Skin epidermis (tissue), 12 donors: ENCODE measurements around the gene HEXD.
A peak's percentile ranks its signal among the peaks of the same experiment; 100 is the strongest.

Experiments
- H3K27ac ChIP-seq, 21 experiments: fragments of 200-600 bp; sonication (generic) in 11 of 21; one replicate each; pipeline ENCODE4 v1.5.0; 2020; ENCODE audit warnings: mild to moderate bottlenecking in 3 of 21, inconsistent platforms in 2 of 21, moderate library complexity in 2 of 21
- H3K4me3 ChIP-seq, 7 experiments: fragments of 200-600 bp; sonication (generic) in 2 of 7; one replicate each; pipeline ENCODE4 v1.5.0; 2020; ENCODE audit warnings: inconsistent platforms in 2 of 7, mild to moderate bottlenecking in 2 of 7, moderate library complexity in 1 of 7

Gene HEXD

DNA sequence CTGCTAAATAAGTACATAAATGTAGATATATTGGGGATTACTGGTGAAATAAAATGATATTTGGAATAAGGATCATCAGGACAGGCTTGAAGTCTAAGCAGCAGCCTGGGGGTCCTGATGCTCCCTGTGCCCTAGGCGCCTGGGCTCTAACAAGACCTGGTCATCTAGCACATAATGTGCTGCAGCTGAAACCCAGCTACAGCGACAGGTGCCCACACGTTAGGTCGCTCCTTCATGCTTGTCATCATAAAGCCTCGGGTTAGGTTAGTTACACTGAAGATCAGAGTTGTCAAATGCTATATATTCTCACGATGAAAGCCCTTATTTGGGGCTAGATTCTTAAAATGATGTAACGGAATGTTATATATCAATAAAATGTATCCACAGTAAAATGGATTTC lies 51.9 kb downstream of the HEXD start:
- Histone ChIP-seq H3K27ac (no peak overlapping the region), H3K4me3 (no peak overlapping the region)

DNA sequence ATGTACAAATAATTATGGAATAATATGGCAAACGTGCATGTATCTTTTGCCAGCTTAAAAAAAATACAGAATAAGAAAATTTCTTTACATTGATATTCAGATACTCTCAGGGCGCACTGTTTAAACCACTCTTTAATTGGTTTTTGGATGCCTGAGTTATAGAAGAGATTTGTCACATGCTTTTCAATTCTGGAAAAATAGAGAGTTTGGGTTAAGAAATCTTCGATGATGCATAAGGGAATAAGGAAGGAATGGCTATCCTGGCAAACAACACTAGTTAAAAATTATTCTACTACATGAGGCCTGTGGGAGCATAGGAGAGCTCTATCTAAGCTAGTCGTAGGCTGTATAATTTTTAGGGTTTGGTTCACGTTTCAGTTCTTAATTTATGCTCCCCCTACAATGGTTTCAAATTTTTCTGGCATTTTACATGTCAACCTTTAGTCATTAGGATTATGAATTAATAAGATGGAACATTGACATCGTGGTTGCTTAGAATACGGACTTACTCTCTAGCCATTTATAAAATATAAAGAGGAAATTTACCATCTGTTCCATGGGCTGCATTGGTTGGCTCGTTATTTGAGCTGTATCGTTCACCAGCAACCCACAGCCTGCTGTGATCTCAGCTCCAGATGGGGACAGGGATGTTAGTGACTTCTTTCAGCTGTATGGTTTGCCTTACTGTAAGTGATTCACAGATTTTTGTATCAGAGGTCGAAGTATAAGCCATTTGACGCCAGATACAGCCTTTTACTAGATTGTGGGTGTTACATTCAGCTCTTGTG lies 56.3 kb downstream of the HEXD start:
- Histone ChIP-seq H3K27ac (no peak overlapping the region), H3K4me3 (no peak overlapping the region)

DNA sequence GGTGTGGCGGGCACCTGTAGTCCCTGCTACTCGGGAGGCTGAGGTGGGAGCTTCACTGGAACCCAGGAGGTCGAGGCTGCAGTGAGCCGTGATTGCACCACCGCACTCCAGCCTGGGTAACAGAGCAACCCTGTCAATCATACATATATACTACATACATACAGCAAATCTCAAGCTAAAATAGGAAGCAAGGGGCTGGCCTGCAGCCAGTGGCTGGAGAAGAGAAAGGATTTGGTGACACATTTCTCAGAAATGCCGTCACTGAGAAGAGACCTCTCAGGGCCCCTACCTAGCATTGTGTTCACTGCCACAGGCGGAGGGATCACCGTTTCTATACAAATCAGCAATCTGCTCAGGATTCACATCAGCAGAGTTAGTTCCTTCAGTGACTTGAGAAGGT lies 57.3 kb downstream of the HEXD start:
- Histone ChIP-seq H3K27ac (no peak overlapping the region), H3K4me3 (no peak overlapping the region)

DNA sequence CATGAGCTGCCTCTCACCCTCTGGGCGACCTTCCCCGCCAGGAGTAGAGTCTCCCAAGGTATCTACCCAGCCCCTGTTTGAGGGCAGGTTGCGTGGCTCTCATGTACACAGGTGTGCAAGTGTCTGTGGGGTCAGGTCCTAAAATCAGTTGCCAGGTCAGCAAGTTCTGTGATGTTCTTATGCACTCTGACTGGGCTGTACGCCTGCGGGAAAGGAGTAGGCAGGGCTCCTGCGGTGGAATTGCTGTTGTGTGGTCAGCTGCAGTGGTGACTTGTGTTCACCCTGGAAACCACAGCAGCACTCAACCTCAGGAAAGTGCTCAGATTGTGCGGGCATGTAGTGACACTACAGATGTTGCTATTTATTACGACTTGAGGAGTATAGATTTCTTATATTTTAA lies 59.8 kb downstream of the HEXD start:
- Histone ChIP-seq H3K4me3 (no peak overlapping the region), H3K27ac (no peak overlapping the region)

DNA sequence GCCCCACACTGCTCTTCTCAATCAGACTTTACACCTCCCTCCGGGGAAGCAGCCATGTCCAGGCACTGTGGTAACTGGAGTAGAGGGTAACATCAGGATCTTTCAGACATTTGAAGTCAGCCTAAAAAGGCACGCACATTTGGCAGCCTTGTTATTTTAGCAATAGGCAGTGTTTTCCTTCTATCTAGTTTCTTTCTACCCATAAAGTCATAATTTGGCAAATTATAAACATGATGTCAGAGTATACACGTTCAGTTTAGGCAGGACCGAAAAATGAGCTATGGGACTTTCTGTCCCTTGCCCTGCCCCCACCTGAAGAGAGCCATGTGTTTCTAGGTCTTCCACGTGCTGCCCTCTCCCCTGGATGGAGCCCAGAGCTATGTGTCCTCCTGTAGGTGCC lies 61.5 kb downstream of the HEXD start:
- Histone ChIP-seq H3K4me3 (no peak overlapping the region), H3K27ac (peak overlapping the region in 2 of 21 experiments; percentile 10 to 36)

DNA sequence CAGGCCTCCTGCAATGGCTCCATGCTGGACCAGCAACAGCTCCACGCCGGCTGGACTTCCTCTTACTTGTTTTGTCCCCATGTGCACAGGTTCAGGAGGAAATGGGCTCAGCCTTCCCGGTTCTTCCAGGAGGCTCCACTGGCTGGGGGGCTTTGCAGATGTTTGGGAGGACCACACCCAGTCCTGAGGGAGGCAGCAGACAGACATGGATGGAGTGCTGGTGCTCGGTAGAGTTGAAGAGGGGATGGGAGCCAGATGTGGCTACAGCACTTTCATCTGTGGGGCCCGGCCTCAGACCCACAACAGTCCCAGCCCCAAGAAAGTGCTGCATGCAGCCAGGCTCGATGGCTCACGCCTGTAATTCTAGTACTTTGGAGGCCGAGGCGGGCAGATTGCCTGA lies 62.2 kb downstream of the HEXD start:
- Histone ChIP-seq H3K27ac (peak overlapping the region in 2 of 21 experiments; percentile 9 to 36), H3K4me3 (no peak overlapping the region)

DNA sequence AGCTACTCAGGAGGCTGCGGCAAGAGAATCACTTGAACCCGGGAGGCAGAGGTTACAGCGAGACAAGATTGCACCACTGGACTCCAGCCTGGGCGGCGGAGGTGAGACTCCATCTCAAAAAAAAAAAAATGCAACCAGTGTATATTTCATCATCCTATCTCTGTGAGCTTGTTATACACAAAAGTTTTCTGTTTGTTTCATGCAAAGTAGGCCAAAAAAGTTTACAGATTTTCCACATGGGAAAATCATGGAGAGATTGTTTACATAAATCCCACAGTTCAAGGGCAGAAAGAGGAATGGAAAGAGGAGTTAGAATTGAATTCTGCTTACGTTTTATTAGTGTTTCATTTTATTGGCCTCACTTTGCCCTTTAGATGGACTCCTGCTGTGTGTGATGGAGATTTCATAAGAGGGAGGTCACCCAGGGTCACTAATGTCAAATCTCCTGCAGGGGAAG lies 65.1 kb downstream of the HEXD start:
- H3K4me3 ChIP-seq, result no peak overlapping the region
- no peak overlapping the region for H3K27ac ChIP-seq

DNA sequence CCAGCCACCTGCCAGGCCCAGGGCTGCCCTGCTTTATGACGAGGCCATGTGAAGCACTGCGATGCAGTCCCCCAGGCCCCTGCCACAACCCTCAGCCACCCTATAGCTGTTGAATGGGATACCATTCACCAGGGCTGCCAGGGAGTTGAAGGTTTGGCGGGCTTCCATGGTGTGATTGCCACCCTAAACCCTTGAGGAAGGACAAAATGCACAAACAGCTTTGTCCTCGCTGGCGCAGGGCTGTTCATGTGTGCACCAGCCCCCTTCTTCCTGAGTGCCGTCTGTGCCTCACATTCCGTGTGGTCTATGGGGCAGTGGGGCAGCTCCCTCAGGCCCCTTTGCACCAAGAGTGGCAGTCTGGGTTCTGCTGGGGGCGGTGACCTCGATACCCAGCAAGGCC lies 65.7 kb downstream of the HEXD start:
- no peak overlapping the region for H3K4me3 ChIP-seq
- no peak overlapping the region for H3K27ac ChIP-seq

DNA sequence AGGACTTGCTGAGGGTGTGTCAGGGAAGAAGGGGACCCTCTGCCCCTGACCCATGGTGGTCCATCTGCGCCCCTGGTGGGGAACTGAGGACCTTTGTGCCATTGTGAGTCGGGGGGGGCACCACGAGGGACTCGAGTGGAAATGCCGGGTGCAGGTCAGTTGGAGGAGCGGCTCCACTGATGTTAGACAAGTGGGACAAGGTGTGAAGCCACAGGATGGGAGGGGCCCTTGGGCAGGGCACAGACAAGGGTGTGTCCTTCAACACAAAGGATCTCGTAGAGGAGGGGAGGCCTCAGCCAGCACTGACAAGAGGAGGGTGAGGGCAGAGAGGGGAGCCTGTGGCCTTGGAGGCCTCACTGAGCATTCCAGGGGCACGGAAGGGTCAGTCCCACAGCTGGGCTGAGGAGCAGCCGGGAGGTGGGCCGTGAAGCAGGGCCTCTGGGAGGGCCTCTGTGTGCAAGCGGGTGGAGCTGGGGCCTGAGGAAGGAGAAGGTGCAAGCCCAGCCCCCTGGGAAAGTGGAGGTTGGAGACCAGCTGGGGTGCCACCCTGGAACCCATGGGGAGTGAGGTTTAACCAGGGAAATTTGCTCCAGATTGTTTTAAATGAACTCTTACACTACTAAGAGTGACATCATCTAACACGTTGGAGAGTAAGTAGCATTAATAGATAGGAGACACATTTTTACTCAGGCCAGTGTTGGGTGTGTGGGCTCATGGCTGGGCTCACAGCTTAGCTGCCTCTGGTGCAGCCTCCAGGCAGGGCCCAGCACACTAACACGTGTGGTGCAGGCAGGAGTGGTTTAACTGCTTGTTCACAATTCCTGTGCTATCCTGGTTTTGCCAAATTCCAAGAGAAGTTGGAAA lies 68.3 kb downstream of the HEXD start:
- H3K4me3 ChIP-seq, result no peak overlapping the region
- H3K27ac ChIP-seq, result peak overlapping the region in 10 of 21 experiments; percentile 9 to 64 (median 46)

DNA sequence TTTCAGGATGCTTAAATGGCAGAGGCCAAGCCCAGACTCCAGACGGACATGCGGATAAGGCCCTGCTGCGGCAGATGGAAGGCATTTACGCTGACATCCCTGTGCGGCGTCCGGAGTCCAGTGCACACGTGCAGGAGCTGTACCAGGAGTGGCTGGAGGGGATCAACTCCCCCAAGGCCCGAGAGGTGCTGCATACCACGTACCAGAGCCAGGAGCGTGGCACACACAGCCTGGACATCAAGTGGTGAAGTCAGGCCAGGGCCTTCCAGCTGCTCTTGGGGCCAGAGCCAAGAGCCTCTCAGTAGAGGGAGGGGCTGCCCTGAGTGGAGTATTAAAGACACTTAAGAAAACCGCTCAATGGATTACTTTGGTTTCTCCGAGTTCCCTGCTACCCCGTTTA lies 69.8 kb downstream of the HEXD start:
- Histone ChIP-seq H3K4me3 (no peak overlapping the region), H3K27ac (peak overlapping the region in 4 of 21 experiments; percentile 9 to 64 (median 36))

DNA sequence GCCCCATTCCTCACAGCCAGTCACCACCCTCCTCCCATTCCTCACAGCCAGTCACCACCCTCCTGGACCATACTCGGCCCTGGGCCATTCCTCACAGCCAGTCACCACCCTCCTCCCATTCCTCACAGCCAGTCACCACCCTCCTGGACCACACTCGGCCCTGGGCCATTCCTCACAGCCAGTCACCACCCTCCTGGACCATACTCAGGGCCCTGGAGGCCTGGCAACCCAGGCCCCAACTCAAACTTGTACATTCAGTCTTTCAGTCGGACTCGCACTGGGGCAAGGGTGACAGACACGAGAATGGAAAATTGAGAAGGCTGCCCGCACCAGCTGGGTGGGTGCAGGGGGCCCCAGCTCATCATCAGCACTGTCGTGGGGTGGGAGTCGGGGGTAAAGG lies 71.0 kb downstream of the HEXD start:
- Histone ChIP-seq H3K27ac (peak overlapping the region in 8 of 21 experiments; percentile 28 to 78 (median 54)), H3K4me3 (no peak overlapping the region)

DNA sequence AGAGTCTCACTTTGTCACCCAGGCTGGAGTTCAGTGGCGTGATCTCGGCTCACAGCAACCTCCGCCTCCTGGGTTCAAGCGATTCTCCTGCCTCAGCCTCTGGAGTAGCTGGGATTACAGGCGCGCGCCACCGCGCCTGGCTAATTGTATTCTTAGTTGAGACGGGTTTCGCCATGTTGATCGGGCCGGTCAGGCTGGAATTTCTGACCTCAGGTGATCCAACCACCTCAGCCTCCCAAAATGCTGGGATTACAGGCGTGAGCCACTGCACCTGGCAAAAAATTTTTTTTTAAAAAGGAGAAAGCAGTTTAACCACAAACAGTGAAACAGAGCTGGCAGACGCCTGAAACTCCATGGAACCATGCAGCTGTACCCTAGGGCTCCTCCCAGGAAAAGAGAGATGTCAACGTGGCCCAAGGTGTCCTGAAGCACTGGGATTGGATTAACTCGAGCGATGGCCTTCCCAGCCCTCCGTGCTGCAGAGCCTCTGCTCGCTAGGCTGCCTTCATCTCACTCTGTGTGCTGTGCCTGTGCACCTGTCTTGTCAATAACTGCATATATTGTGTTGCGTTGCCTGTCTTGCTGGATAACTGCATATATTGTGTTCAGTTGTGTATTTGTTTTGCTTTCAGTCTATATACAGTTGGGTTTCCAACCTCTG lies 71.8 kb downstream of the HEXD start:
- H3K27ac ChIP-seq, result peak overlapping the region in 5 of 21 experiments; percentile 28 to 78 (median 53)
- H3K4me3 ChIP-seq, result no peak overlapping the region

DNA sequence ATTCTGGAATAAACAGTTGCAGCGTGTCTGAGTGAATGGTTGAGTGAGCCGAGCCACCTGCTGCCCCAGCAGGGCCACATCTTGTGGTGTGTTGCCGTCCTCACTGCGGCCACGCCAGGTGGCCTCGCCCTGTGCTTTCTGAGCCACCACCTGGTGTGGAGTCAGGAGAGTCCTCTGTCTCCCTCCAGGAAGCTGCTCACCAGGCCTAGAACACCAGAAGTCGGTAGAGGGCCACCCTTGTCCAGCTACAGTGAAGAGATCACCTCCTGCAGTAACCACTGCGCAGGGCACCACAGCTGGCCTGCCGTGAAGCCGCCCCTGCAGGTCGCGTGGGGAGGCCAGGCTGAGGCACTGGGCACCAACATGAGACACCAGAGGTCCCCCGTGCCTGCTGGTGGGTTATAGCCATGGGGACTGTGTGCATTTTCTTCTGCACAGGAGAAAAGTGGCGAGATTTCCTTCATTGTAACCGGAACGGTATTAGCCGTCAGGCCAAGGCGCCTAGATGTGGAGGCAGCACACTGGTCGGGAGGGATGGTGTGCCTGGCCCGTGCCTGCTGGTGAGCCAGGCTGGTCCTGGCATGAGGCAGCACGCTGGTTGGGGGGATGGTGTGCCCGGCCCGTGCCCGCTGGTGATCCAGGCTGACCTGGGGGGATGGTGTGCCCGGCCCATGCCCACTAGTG lies 72.5 kb downstream of the HEXD start:
- Histone ChIP-seq H3K4me3 (no peak overlapping the region), H3K27ac (peak overlapping the region in 1 of 21 experiments; percentile 15)

DNA sequence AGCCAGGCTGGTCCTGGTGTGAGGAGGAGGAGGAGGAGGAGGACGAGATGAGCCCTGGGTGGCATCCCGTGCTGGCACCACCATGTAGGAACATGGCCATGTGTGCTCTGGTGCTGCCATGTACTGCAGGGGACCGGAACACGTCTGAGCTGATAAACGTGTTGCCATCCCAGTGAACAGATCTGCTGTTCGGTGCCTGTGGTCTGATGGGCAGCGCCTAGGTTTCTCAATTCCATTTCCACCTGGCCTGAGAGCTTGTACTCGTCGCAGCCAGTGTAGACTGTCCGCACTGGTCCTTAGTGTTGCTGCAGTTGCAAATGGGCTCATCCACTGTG lies 73.0 kb downstream of the HEXD start:
- no peak overlapping the region for H3K4me3 ChIP-seq
- H3K27ac ChIP-seq, result peak overlapping the region in 1 of 21 experiments; percentile 15

DNA sequence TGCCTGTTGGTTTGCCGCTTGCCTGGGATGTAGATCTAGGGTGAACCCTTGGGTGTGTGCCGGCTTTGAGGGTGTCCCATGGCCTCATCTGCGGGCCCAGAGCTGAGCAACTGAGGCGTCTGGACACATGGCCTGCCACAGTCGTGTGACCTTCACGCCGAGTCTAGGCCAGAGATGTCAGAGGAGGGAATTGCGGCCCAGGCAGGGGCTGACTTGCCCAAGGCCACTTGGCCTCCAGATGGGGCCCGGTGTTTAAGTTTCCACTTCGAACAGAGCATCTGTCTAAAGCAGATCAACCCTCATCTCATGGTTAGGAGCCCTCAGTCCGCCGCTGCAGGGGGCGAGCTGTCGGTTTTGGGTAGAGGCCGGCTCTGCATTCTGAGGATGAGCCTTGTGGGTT lies 73.4 kb downstream of the HEXD start:
- Histone ChIP-seq H3K27ac (no peak overlapping the region), H3K4me3 (no peak overlapping the region)
